ENCODE data around the gene C14orf93. TPM values are rescaled to one million over a fixed set of nuclear protein-coding genes. Genes with fewer than 3 reads are reported as not detected.
"Not testable (repeated sequence)": the region's sequence is repeated elsewhere in the genome, so short reads cannot be mapped to it uniquely, and the experiment has no call there.

The C14orf93 gene
- polyA plus RNA-seq, 3 donors: 4.8 to 13.5 (median 6.2) TPM

DNA sequence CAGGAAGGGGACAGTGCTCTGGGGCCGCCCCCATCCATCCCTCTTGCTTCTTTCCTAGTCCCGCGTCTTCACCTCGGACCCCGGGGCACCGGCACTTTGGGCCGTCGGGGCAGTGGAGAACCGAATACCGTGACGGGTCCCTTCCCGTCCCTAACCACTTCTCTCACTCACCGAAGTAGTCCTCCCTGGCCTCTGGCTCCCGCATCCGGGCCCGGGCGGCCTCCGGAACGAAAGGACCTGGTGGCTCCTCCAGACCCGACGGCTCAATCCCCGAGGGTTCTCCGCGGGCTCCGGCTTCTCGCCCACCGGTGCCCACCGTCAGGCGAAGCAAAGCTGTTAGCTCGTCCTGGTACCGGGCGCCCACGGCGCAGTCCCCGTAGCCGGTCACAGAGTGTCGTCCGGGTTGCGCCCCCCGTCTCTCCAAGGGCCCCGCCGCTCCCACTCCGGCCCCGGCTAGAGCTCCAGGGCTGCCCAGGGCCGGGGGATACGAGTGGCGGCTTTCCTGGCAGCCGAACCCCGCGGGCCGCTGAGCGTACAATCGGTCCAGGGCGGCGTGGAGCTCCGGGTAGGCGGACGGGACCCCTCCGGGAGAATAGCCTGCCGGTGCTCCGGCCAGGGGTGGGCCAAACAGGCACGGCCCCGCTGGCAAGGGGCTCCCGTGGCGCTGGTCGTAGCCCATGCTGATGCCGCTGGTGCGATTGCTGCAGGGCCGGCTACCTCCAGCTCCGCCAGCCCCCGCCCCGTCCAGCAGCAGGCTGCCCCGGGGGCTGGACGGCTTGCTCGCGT, 28.7 kb downstream of the C14orf93 start:
- H3K27ac ChIP-seq (ENCODE audit: low read depth, low read length): no peak overlapping the region
- WGBS, 3 donors: 4 to 6% (median 5%) methylated on average over 67 to 76 of the region's 76 CpGs

DNA sequence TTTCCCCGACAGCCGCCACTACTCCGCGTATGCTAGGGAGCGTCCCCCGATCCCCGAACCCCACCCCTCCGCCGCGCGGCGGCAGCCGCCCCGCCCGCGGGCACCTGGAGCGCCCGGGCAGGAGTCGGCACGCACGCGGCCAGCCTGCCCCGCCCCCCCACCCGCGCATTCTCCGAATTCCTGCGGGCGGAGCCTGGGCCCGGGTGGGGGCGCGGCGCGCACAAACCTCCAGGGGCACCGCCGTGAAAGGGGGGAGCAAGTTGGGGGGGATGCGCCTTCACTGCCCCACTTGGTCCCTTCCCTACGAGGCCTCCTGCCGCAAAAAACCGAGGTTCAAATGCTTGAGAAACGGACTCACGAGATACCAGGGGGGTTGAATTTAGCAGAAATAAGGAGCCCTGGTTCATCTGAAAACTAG, 29.3 kb downstream of the C14orf93 start:
- 1 to 2% (median 2%) methylated on average over 33 to 41 of the region's 41 CpGs for WGBS, 3 donors
- no peak overlapping the region for H3K27ac ChIP-seq (ENCODE audit: low read depth, low read length)

DNA sequence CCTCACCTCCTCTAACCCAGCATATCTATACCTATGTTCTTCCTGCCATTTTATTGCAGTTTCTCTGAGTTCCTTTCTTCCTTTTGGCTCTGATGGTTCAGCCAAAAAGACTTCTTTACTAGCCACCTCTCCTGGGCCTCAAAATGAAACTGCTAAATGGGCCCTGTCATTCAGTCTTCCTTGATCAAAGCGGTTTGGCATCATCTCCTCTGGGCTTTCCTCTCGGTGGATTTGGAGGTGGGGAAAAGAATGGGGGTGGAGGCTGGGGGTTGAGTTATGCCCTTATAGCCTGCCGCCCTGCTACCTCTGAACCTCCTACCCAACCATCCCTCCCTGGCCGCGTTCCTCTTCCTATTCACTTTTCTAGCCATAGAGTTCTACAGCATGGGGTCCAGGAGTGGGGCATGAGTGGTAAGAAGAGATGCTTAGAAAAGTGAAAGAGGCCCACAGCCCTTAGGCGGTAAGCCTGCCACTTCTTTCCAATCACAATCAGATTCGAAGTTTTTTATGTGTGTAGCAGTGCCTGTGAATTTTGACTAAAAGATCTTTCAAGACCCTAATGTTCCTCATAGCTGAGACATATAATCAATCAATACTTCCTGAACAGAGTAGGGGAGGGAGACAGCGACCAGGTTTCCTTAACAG, 30.1 kb downstream of the C14orf93 start:
- H3K27ac ChIP-seq (ENCODE audit: low read depth, low read length): no peak overlapping the region
- 60 to 66% (median 62%) methylated on average over 8 of the region's 8 CpGs for WGBS, 3 donors

DNA sequence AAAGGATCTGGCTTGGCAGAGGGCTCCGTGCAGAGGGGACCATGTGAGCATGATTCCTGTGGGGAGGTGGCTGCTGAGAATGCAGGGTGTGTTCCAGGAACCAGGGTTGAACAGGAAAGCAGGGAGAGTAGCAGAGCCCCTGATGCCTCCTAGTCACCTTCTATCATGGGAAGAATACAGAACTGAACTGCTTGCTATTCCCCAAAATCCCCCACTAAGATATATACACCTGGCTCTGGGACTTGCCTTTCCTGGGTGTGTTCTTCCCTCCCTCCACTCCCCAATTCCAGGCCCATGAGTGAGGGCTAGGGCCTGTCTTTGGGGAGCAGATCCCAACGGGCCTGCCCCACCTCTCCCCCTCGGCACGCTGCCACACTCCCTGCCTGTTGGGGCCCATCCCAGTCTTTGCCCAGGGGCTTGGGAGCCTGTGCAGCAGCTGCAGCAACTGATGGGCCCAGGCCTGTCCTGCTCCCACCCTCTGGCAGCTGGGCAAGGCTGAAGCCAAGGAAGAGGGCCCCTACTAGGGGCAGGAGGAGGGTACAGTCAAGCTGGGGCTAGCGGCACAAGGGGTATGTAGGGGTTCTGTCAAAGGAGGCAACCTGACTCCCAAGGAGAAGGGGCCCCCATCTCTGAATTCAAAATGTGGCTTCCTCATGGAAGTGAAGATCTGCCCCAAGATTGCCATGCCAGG, 30.8 kb downstream of the C14orf93 start:
- 65 to 83% (median 77%) methylated on average over 5 of the region's 5 CpGs for WGBS, 3 donors

DNA sequence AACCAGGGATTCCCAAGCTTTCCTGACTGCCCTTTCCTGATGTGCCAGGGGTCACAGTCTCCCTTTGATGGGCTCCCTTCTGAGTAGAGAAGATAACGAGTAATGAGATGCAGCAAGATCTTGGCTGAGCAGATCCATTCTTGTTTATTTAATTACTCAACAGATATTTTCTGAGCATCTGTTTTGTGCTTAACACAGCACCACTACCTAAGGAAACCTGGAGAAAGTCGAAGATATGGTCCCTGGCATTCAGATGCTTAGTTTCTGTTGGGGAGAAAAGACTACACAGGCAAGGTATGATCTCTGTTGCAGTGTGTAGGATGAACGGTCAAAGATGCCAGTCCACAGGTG, 31.5 kb downstream of the C14orf93 start:
- H3K27ac ChIP-seq (ENCODE audit: low read depth, low read length): no peak overlapping the region
- 62 to 77% (median 73%) methylated on average over 3 of the region's 3 CpGs for WGBS, 3 donors

More for the DNA sequence above, 30.8 kb downstream of the C14orf93 start:
- no peak overlapping the region for H3K27ac ChIP-seq (ENCODE audit: low read depth, low read length)

DNA sequence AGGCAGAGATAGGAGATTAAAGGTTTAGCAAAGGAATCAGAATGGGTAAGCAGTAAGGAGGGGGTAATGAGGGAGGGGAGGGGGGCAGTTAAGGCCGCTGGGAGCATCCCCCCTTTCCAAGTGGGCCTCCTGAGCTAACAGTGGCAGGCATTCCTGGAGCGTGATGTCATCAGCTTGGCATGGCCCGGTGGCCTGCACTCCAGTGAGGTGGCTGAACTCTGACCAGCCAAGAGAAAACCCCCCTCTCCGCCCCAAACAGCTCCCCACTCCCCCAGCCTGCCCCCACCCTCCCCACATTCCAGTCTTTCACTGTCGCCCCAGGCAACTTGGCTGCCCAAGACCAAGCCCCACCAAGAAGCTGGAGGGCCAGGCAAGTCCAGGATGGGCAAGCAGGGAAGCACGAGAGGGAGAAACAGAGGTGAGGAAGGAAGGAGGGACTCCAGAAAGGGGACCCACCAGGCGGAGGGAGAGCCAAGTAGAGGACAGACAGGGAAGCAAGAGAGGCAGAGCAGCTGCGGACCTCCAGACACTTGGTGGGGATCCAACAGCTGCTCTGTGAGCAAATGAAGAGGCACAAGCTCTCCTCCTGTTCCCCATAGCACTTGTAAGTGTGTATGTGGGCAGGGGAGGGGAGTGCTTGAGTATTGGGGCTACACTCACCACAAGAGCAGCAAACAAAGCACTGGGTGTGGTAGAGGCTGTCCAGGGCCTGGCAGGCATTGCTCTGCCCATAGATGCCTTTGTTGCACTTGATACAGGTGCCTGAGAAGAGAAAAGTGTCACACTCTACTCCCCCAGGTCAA, 32.1 kb downstream of the C14orf93 start:
- WGBS, 3 donors: 29 to 61% (median 52%) methylated on average over 8 of the region's 8 CpGs
- no peak overlapping the region for H3K27ac ChIP-seq (ENCODE audit: low read depth, low read length)

DNA sequence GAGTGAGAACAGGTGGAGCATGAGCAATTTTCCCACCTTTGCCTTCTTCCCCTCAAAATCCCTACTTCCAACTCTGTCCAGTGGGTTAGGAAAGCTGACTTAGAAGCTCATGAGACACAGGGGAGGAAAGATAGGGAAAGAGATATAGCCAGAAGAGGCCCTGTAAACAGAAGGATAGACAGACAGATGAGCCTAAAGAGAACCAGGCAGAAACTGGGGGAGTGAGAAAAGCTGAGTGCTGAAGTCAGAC, 32.6 kb downstream of the C14orf93 start:
- no peak overlapping the region for H3K27ac ChIP-seq (ENCODE audit: low read depth, low read length)

DNA sequence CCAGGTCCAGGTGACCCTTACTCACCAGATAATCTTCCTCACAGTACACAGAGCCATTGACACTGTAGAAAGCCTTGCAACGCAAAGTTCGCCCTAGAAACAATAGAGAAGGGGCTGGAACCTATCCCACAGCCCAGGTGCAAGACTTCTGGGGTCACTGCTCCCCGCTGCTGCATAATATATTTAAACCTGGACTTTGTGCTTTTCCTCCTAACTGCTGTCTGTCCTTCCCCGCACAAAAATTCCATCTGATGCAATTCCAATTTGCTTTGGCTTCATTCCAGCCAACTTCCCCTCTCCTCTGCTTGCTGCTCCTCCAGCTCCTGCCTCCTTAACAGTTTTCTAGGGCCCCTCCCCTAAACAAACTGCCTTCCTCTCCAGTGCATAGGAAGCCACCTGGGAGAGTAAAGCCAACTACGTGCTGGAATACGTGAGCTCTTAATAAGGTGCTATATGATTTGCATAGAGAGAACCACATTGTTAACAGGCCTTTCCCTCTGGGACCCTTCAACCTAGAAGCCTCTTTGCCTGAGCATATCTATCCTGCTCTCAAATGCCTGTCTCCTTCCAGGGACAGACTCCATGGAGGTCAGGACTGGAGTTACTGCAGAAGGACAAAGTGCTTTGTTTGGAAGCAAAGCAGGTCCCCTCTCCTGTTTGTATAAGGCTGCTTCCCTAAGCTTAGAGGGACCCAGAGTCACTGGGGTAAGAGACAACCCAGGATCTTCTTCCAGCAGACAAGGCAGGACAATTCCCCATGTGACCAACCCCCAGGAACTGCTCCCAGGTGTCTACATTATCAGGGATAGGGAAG, 33.1 kb downstream of the C14orf93 start:
- 10 to 44% (median 40%) methylated on average over 6 of the region's 6 CpGs for WGBS, 3 donors
- no peak overlapping the region for H3K27ac ChIP-seq (ENCODE audit: low read depth, low read length)

DNA sequence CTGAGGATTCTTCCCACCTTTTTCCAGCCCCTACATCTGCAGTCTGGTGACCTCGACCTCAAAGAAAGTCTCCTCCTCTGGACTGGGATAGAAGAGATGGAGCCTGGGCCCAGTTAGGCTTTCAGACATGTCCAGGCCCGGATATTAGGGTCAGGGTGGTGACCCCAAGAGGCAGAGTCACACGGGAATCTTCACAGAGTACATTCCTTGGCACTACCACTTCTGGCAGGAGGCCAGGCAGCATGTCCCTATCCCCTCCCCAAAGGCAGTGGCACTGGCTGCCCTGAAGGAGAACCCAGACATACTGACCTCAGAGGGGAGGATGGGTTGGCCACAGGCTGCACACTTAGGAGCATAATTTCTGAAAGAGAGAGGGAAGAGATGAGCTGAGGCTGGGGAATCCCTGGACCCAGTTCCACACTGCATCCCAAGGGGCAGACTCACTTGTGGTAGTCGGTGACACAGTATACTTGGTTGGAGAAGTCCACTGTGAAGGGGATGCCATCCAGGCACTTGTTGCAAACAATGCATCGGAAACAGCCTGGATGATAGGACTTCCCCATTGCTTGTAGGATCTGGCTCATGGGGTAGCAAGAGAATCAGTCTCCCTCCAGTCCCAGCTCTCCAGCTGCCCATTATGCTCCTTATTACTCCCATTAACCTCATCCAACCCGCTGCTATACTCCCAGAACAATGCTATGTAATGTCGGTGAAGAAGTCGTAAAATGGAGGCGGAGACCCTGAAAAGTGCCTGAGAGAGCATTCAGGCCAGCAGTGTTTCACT, 35.2 kb downstream of the C14orf93 start:
- WGBS, 3 donors: 73 to 77% (median 74%) methylated on average over 9 of the region's 9 CpGs
- no peak overlapping the region for H3K27ac ChIP-seq (ENCODE audit: low read depth, low read length)

DNA sequence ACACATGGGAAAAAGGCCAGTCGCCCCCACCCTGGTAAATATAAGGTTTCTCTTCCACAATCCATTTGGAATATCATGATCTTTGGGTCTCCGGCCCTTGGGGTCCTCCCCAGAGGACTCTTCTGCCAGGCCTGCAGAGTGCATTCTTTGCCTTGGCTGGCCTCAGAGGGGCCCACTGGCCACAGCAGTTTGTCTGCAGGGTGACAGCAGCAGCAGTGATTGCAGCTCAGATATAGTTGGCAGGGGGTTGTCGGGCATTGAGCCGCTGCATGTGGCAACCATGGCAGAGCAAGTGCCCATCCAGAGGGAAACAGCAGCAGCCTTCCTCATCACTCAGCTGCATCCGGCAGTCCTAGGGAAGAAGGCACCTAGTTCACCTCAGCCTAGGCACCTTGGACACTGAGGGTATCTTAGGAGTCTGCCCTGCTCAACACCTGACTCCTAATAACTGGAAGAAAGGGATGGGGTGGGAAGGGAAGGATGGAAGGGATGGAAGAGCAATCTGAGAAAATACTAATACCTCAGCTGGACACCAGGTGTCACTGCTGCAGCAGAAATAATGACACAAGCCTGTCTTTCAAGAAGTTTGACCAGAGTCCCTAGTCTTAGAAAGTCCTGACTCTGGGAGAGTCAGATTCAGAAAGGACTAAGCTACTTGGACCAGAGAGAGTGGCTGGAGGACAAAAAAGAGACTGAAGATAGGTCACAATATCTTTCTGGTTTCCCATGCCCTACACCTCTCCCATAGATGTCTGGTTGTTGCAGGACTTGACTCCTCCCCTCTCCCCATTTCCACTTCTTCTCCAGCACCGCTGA, 36.5 kb downstream of the C14orf93 start:
- H3K27ac ChIP-seq (ENCODE audit: low read depth, low read length): no peak overlapping the region
- WGBS, 3 donors: 74 to 80% (median 79%) methylated on average over 6 of the region's 6 CpGs

DNA sequence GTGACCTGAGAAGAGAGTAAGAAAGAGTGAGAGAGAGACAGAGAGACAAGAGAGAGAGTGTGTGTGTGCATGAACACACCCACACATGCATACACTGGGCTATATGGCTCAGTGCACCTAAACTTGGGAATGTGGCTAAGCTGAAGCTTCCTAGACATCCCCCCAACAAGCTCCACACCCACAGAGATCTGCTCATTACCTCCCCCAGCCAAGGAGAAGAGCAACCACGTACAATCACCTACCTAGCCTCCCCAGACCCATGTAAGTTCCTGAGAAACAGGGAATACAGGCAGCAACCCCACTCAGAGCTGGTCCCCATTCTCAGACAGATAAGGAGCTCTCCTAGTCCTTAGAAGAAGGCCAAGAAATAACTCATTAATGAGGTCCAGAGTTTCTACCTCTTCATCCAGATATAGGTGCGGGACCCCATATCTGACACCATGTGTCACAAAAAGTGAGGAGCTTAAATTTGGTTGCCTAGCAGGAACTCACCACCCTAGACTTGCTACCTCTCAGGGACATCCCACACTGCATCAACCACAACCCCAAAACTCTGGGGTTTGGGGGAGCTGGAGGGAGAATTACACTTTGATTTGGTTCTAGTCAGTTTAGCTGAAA, 37.5 kb downstream of the C14orf93 start:
- no peak overlapping the region for H3K27ac ChIP-seq (ENCODE audit: low read depth, low read length)
- 86 to 94% (median 88%) methylated on average over 2 of the region's 2 CpGs for WGBS, 3 donors

DNA sequence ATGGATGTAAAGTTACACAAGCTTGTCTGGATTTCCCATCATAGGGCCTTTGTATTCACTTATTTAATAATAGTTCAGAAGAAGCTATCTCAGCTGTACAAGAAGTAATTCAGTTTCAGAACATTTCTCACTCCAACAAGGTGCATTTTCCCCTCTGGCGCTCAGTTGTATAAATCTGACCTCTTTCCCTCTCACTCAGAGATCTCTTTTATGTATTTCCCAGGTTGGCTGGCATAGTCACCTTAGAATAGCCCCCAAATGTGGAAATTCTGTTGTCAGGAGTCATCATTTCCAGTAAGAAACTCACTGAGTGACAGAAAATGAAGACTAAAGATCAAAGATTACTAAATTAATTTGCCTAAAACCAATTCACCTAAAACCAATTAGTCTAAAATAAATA, 38.8 kb downstream of the C14orf93 start:
- H3K27ac ChIP-seq (ENCODE audit: low read depth, low read length): no peak overlapping the region
- 96 to 99% (median 97%) methylated on average over 1 of the region's 1 CpG for WGBS, 3 donors

DNA sequence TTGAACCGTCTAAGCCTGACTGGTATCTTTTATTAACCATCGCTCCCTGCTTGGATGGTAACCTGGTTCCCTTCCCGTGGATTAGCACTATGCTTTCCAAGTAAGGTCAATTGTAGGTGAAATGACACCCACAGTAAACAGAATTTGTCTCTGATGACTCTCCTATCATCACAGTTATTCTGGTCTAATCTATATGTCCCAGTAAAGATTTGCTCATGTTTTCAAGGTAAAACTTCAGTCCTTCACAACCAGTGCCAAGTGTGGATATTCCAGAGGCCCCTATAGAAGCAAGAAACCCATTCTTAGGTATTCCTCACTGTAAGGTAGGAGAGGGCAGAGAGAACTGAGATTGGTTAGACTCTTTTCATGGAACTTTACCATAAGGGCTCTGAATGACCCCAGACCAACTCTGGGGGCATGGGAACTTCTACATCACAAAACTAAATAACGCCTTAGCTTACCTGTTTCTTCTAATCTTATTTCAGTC, 43.1 kb downstream of the C14orf93 start:
- H3K27ac ChIP-seq (ENCODE audit: low read depth, low read length): no peak overlapping the region
- 53 to 67% (median 61%) methylated on average over 4 of the region's 4 CpGs for WGBS, 3 donors

DNA sequence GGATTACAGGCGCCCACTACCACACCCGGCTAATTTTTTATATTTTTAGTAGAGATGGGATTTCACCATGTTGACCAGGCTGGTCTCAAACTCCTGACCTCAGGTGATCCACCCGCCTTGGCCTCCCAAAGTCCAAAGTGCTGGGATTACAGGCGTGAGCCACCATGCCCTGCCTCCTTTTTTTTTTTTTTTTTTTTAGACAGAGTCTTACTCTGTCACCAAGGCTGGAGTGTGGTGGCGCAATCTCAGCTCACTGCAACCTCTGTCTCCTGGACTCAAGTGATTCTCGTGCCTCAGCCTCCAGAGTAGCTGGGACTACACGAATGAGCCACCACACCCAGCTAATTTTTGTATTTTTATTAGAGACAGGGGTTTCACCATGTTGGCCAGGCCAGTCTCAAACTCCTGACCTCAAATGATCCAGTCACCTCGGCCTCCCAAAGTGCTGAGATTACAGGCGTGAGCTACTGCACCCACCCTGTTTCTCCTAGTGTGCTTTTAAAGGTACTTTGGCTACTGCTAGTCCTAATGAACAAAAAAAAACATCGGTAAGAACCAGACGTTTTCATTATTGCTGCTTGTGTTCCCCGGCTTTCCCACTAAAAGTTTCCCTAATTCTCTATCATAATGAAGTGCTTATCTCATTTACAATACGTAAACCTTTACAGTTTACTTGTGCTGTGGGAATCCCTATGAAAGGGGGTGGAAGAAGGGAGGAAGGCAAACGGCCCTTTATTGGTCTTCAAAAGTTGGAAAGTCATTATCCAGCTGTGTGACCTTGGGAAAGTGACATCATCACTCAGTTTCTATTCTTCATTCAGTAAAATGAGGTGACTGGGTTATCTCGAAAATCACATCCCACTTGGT, 43.8 kb downstream of the C14orf93 start:
- WGBS, 3 donors: 67 to 74% (median 67%) methylated on average over 15 of the region's 15 CpGs
- H3K27ac ChIP-seq (ENCODE audit: low read depth, low read length): not testable (repeated sequence)

DNA sequence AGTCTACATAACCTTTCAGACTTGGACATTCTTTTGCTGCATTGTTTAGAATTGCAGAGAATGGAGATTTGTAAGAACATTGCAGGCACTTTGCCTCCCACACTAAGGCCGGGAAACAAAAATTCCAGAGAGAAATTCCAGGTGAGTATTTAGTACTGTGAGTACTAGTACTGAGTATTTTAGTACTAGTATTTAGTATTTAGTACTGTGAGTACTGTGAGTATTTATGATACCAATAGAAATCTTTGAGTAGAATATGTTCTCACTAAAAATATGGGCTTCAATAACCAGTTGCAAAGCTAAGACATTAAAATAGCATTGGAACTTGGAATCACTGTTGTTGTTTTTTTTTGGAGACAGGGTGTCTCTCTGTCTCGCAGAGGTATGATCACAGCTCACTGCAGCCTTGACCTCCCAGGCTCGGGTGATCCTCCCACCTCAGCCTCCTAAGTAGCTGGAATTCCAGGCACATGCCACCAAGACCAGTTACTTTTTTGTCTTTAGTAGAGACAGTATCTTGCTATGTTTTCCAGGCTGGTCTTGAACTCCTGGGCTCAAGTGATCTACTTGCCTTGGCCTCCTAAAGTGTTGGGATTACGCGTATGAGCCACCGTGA, 47.8 kb downstream of the C14orf93 start:
- no peak overlapping the region for H3K27ac ChIP-seq (ENCODE audit: low read depth, low read length)
- WGBS, 3 donors: 91 to 93% (median 92%) methylated on average over 6 of the region's 6 CpGs
